Immature natural killer cell (primary cell): ENCODE data around the gene SOX6. TPM values are rescaled to one million over a fixed set of nuclear protein-coding genes. Genes with fewer than 3 reads are reported as not detected.
"Not testable (repeated sequence)": the region's sequence is repeated elsewhere in the genome, so short reads cannot be mapped to it uniquely, and the experiment has no call there.

Experiments
- DNase-seq, 3 donors: peaks; one replicate each; pipeline ENCODE4 v3.0.0; 2022; ENCODE audit warnings: mixed read lengths in 1 of 3
- H3K27ac Mint-ChIP-seq, 6 donors: one replicate each; pipeline ENCODE4 v1.8.0; 2020; ENCODE audit warnings: mixed read lengths in 6 of 6, mild to moderate bottlenecking in 5 of 6, inconsistent platforms in 4 of 6, moderate library complexity in 3 of 6
- H3K27me3 Mint-ChIP-seq, 3 donors: one replicate each; pipeline ENCODE4 v1.8.0; 2020 to 2021; ENCODE audit warnings: low read depth in 3 of 3, mild to moderate bottlenecking in 3 of 3, mixed read lengths in 3 of 3, moderate library complexity in 3 of 3, inconsistent platforms in 1 of 3
- H3K36me3 Mint-ChIP-seq, 3 donors: one replicate each; pipeline ENCODE4 v1.8.0; 2020; ENCODE audit warnings: mixed read lengths in 3 of 3, inconsistent platforms in 2 of 3, mild to moderate bottlenecking in 2 of 3
- H3K4me1 Mint-ChIP-seq, 2 donors: one replicate each; pipeline ENCODE4 v1.8.0; 2020; ENCODE audit warnings: inconsistent platforms in 2 of 2, mild to moderate bottlenecking in 2 of 2, mixed read lengths in 2 of 2, moderate library complexity in 1 of 2
- H3K4me3 Mint-ChIP-seq, 5 donors: one replicate each; pipeline ENCODE4 v1.8.0; 2020; ENCODE audit warnings: mild to moderate bottlenecking in 5 of 5, mixed read lengths in 5 of 5, inconsistent platforms in 3 of 5, moderate library complexity in 3 of 5
- H3K9me3 Mint-ChIP-seq, 6 donors: one replicate each; pipeline ENCODE4 v1.8.0; 2020; ENCODE audit warnings: mild to moderate bottlenecking in 6 of 6, mixed read lengths in 6 of 6, inconsistent platforms in 4 of 6, moderate library complexity in 3 of 6
- polyA plus RNA-seq, 3 donors: library from polyadenylated mRNA; unstranded; fragments of 300-500 nt; fragmentation: Illumina TruSeq; gene quantifications; one replicate each; pipeline ENCODE4 v1.2.3, GENCODE V29; 2021

Gene SOX6
- polyA plus RNA-seq, 3 donors from 2014 or later: not detected

- Mint-ChIP-seq H3K36me3 (no peaks in the 10 kb centered on the region), H3K9me3 (peaks cover under 1 to 27% (median 3%) of the 10 kb centered on the region in 6 donors), H3K27ac (no peak overlapping the region), H3K4me3 (no peak overlapping the region), H3K4me1 (no peaks in the 10 kb centered on the region), H3K27me3 (peaks cover 0 to 3% (median 3%) of the 10 kb centered on the region in 3 donors)
- DNase-seq: no peak
These were observed 206.9 kb downstream of the SOX6 start for GRCh38 chr11:16149476-16149875.

- Mint-ChIP-seq H3K27me3 (peaks cover under 1 to 3% (median 3%) of the 10 kb centered on the region in 3 donors), H3K9me3 (peaks cover 4 to 28% (median 7%) of the 10 kb centered on the region in 6 donors), H3K36me3 (no peaks in the 10 kb centered on the region), H3K27ac (no peak overlapping the region), H3K4me1 (no peaks in the 10 kb centered on the region), H3K4me3 (no peak overlapping the region)
- no peak for DNase-seq
These were observed 207.9 kb downstream of the SOX6 start for GRCh38 chr11:16148301-16148931.

- not testable (repeated sequence) for H3K36me3 Mint-ChIP-seq, DNase-seq, H3K27me3 Mint-ChIP-seq, H3K27ac Mint-ChIP-seq, H3K4me3 Mint-ChIP-seq, H3K4me1 Mint-ChIP-seq
- peaks cover 1 to 34% (median 7%) of the 10 kb centered on the region in 6 donors for H3K9me3 Mint-ChIP-seq
These were observed 209.4 kb downstream of the SOX6 start for GRCh38 chr11:16146980-16147379.

- H3K36me3 Mint-ChIP-seq, DNase-seq, H3K27me3 Mint-ChIP-seq, H3K27ac Mint-ChIP-seq, H3K4me3 Mint-ChIP-seq, H3K4me1 Mint-ChIP-seq: not testable (repeated sequence)
- H3K9me3 Mint-ChIP-seq: peaks cover 3 to 30% (median 11%) of the 10 kb centered on the region in 6 donors
These were observed 214.7 kb downstream of the SOX6 start for GRCh38 chr11:16141614-16142013.

- H3K9me3 Mint-ChIP-seq: peaks cover 5 to 32% (median 12%) of the 10 kb centered on the region in 6 donors
- H3K27me3 Mint-ChIP-seq, H3K4me3 Mint-ChIP-seq, H3K4me1 Mint-ChIP-seq, DNase-seq, H3K36me3 Mint-ChIP-seq, H3K27ac Mint-ChIP-seq: not testable (repeated sequence)
These were observed 215.2 kb downstream of the SOX6 start for GRCh38 chr11:16141162-16141561.

- no peaks in the 10 kb centered on the region for H3K36me3 Mint-ChIP-seq
- peaks cover 2 to 26% (median 14%) of the 10 kb centered on the region in 6 donors for H3K9me3 Mint-ChIP-seq
- no peak overlapping the region for H3K27ac Mint-ChIP-seq
- H3K4me1 Mint-ChIP-seq: no peaks in the 10 kb centered on the region
- H3K27me3 Mint-ChIP-seq: peaks cover 0 to 2% (median 0%) of the 10 kb centered on the region in 3 donors
- H3K4me3 Mint-ChIP-seq: no peak overlapping the region
- no peak for DNase-seq
These were observed 219.5 kb downstream of the SOX6 start for GRCh38 chr11:16136792-16137390.

- no peaks in the 10 kb centered on the region for H3K27me3 Mint-ChIP-seq
- H3K9me3 Mint-ChIP-seq: peaks cover 2 to 18% (median 6%) of the 10 kb centered on the region in 6 donors
- no peaks in the 10 kb centered on the region for H3K4me1 Mint-ChIP-seq
- no peak overlapping the region for H3K27ac Mint-ChIP-seq
- no peaks in the 10 kb centered on the region for H3K36me3 Mint-ChIP-seq
- no peak for DNase-seq
- H3K4me3 Mint-ChIP-seq: no peak overlapping the region
These were observed 222.5 kb downstream of the SOX6 start for GRCh38 chr11:16133867-16134266.

GRCh38 chr11:16127732-16128131 is 228.6 kb downstream of the SOX6 start:
- H3K36me3 Mint-ChIP-seq: no peaks in the 10 kb centered on the region

GRCh38 chr11:16126362-16126761 is 230.0 kb downstream of the SOX6 start:
- no peaks in the 10 kb centered on the region for H3K4me1 Mint-ChIP-seq
- H3K9me3 Mint-ChIP-seq: peaks cover 0 to 12% (median 5%) of the 10 kb centered on the region in 6 donors
- H3K27ac Mint-ChIP-seq: no peak overlapping the region
- no peaks in the 10 kb centered on the region for H3K36me3 Mint-ChIP-seq
- H3K27me3 Mint-ChIP-seq: no peaks in the 10 kb centered on the region
- H3K4me3 Mint-ChIP-seq: no peak overlapping the region
- DNase-seq: no peak

More at GRCh38 chr11:16127732-16128131, 228.6 kb downstream of the SOX6 start:
- H3K4me3 Mint-ChIP-seq: no peak overlapping the region
- H3K27ac Mint-ChIP-seq: no peak overlapping the region
- no peak for DNase-seq
- H3K9me3 Mint-ChIP-seq: peaks cover 0 to 14% (median 5%) of the 10 kb centered on the region in 6 donors
- H3K27me3 Mint-ChIP-seq: no peaks in the 10 kb centered on the region
- H3K4me1 Mint-ChIP-seq: no peaks in the 10 kb centered on the region

- DNase-seq: no peak
These were observed 230.6 kb downstream of the SOX6 start for GRCh38 chr11:16125796-16126195.

GRCh38 chr11:16124390-16124789 is 232.0 kb downstream of the SOX6 start:
- H3K4me1 Mint-ChIP-seq: no peaks in the 10 kb centered on the region
- no peaks in the 10 kb centered on the region for H3K36me3 Mint-ChIP-seq
- DNase-seq: no peak
- H3K27me3 Mint-ChIP-seq: no peaks in the 10 kb centered on the region
- H3K27ac Mint-ChIP-seq: no peak overlapping the region
- H3K4me3 Mint-ChIP-seq: no peak overlapping the region
- peaks cover 0 to 14% (median 6%) of the 10 kb centered on the region in 6 donors for H3K9me3 Mint-ChIP-seq

More at GRCh38 chr11:16125796-16126195, 230.6 kb downstream of the SOX6 start:
- peaks cover 0 to 12% (median 5%) of the 10 kb centered on the region in 6 donors for H3K9me3 Mint-ChIP-seq
- no peak overlapping the region for H3K4me3 Mint-ChIP-seq
- no peaks in the 10 kb centered on the region for H3K4me1 Mint-ChIP-seq
- H3K27me3 Mint-ChIP-seq: no peaks in the 10 kb centered on the region
- no peak overlapping the region for H3K27ac Mint-ChIP-seq
- no peaks in the 10 kb centered on the region for H3K36me3 Mint-ChIP-seq

- H3K4me1 Mint-ChIP-seq: no peaks in the 10 kb centered on the region
- DNase-seq: no peak
- no peak overlapping the region for H3K4me3 Mint-ChIP-seq
- peaks cover 2 to 15% (median 7%) of the 10 kb centered on the region in 6 donors for H3K9me3 Mint-ChIP-seq
- no peak overlapping the region for H3K27ac Mint-ChIP-seq
- no peaks in the 10 kb centered on the region for H3K36me3 Mint-ChIP-seq
- no peaks in the 10 kb centered on the region for H3K27me3 Mint-ChIP-seq
These were observed 234.5 kb downstream of the SOX6 start for GRCh38 chr11:16121853-16122252.

- Mint-ChIP-seq H3K4me1 (no peaks in the 10 kb centered on the region), H3K27me3 (no peaks in the 10 kb centered on the region), H3K4me3 (no peak overlapping the region), H3K36me3 (no peaks in the 10 kb centered on the region), H3K9me3 (peaks cover 0 to 15% (median 5%) of the 10 kb centered on the region in 6 donors), H3K27ac (no peak overlapping the region)
- no peak for DNase-seq
These were observed 236.3 kb downstream of the SOX6 start for GRCh38 chr11:16120008-16120407.

GRCh38 chr11:16117989-16118756 is 238.2 kb downstream of the SOX6 start:
- no peaks in the 10 kb centered on the region for H3K36me3 Mint-ChIP-seq
- no peak overlapping the region for H3K4me3 Mint-ChIP-seq
- H3K27me3 Mint-ChIP-seq: no peaks in the 10 kb centered on the region
- peaks cover 0 to 14% (median 5%) of the 10 kb centered on the region in 6 donors for H3K9me3 Mint-ChIP-seq
- no peaks in the 10 kb centered on the region for H3K4me1 Mint-ChIP-seq
- no peak overlapping the region for H3K27ac Mint-ChIP-seq
- no peak for DNase-seq
